DOHH2 (cell line): ENCODE results near the gene UBD.

ENCODE experiments used
- CTCF ChIP-seq: fragments of 200-600 bp; sonication (generic); IDR thresholded peaks from one replicate; pipeline ENCODE4 v1.5.1; 2014; ENCODE audit warnings: antibody characterized with exemption, mild to moderate bottlenecking, low read depth, low read length; ENCODE audit not compliant: poor library complexity, severe bottlenecking
- EZH2phosphoT487 ChIP-seq: fragments of 200-600 bp; sonication (generic); IDR thresholded peaks from 2 replicates; pipeline ENCODE4 v1.6.1; 2017; ENCODE audit warnings: borderline replicate concordance, mild to moderate bottlenecking, antibody characterized with exemption, low read length, moderate library complexity, mixed read lengths

- no peak for TF ChIP-seq CTCF
- no peak for TF ChIP-seq EZH2phosphoT487
Measured at GRCh38 chr6:29519291-29520010, 40.1 kb downstream of the UBD start.
